Left hindlimb (tissue), 1 donor: ENCODE measurements around the gene ERICH3.
"Not testable (repeated sequence)": the region's sequence is repeated elsewhere in the genome, so short reads cannot be mapped to it uniquely, and the experiment has no call there.

Source experiments
- DNase-seq: peaks from one replicate; pipeline ENCODE4 v3.0.0-alpha.2; 2018

The ERICH3 gene

DNA sequence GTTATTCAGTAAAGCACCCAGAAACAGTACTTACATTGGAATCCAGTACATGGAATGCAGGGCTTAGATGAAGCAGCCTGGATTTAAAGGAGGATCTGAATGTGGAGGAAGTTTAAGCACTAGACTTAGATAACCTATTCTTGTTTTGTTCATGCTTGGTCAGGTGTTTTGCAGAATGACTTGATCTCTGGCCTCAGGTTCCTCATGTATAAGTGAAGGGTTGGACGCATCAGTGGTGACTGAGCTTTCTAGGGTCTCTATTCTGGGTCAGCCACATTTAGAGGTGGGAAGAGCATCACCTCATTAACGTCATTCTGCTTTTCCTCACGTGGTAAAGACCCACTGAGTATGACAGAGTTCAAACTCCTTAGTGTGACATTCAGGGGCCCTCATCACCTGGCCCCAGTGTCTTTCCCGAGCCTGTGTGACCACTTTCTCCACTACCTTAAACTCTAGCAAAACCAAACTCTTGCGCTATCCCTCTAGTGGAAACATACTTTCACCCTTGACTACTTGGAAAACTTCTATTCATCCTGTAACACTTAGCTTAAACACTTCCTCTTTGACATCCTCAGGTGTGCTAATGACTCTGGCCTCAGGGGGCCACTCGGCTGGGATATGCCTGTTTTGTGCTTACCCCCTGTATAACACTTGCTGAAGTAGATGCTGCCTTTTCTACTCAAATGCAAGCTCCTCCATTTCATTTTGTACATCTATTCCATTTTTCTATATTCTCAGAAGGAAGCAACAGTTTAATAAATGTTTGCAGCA, 871 bp upstream of the ERICH3 start:
- no peak for DNase-seq

DNA sequence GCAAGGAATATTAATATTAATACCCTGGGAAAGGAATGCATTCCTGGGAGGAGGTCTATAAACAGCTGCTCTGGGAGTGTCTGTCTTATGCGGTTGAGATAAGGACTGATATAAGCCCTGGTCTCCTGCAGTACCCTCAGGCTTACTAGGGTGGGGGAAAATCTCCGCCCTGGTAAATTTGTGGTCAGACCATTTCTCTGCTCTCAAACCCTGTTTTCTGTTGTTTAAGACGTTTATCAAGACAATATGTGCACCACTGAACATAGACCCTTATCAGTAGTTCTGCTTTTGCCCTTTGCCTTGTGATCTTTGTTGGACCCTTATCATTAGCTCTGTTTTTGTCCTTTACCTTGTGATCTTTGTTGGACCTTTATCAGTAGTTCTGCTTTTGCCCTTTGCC, 2.7 kb downstream of the ERICH3 start:
- DNase-seq: not testable (repeated sequence)

DNA sequence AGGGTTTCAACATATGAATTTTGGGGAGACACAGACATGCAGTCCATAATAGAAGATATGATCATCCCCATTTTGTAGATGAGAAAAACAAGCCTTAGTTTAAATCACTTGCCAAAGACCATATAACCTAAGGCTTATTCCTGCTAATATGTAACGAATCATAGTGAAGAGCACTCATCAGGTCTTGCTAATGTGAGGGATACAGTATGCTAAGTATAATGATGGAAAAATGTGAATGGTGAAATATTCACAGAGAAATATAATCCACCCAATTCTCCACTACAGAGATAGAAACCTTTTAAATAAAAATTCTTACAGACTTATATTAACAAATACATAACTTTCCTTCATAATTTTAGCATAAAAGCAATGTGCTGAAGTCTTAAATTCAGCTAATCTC, 18.9 kb downstream of the ERICH3 start:
- DNase-seq: no peak

DNA sequence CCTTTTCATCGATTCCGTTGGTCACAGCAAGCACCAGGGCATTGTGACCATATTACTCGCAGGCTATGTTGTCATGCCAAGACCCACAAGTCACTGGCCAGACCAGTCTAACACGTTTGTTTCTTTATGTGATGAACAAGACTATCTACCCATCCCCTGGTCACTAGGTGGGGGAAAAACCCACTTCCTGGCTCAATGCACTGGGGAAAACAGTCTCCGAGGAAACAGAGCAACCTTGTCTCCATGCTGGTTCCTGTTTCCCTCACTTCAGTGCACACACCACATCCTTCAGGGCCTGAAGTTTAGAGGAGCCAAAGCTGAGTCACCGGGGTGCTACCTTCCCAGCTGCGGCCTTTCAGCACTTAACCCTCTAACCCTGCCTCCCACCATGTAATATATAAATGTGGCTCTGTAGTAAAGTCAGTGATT, 20.9 kb downstream of the ERICH3 start:
- no peak for DNase-seq

DNA sequence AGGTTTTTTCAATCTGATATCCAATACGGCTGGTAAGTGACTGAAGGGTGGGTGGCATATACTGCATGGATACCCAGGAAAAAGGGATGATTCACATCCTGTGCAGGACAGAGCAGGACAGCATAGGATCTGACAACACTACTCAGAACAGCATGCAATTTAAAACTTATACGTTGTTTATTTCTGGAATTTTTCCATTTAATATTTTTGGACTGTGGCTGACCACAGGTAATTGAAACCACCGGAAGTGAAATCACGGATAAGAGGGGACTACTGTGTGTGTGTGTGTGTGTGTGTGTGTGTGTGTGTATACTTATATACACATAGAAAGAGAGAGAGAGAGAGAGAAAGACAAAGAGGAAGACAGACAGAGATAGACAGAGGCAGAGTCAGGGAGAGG, 23.0 kb downstream of the ERICH3 start:
- DNase-seq: no peak

DNA sequence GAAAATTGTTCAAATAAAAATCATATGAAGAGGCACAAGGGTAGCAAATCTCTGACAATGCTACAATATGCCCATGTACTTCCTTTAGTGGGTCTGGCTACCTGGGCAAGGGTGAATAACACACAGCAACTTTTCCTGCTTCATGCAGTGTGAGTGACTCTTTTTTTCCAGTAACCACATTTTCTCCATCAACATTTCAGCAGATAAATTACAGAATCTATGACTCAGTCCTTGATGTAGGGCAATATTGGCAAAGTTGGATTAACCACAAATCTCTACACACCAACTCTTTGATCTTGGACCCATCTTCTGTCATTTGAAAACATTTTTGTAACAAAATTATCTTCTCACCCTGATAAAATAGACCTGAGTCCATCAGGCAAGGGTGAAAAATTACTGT, 31.7 kb downstream of the ERICH3 start:
- DNase-seq: no peak

DNA sequence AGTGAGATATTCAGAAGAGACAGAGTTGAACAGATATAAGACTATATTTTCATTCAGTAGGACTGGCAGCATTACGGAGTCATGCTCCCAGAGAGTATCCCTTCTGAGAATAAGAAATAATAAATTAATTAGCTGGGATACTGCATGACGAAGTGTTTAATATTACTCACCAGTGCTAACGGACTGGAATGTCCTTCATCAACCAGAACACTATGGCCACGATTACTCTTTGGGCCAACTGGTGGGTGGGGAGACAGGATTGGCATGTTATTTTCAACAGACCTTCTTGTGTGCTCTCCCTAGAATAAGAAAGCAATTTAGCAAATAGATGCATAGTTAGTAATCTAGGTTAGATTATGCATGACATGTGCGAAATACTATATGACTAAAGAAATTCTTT, 32.4 kb downstream of the ERICH3 start:
- DNase-seq: no peak

DNA sequence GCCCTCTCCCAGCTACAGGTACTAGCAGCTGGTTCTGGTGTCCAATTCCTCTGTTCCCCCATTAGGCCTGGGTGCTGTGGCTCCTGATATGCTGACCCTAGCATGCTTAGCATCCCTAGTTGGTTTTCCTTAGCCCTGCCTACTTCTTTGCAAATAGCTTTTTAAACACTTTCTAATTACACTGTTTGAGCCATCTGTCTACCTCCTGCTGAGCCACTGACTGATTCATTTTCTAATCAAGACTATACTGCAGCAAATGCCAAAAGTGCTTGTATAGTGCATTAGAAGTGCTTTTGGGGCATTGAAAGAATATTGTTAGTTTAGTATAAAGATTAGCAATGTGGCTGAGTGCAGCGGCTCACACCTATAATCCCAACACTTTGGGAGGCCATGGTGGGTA, 36.3 kb downstream of the ERICH3 start:
- DNase-seq: no peak

DNA sequence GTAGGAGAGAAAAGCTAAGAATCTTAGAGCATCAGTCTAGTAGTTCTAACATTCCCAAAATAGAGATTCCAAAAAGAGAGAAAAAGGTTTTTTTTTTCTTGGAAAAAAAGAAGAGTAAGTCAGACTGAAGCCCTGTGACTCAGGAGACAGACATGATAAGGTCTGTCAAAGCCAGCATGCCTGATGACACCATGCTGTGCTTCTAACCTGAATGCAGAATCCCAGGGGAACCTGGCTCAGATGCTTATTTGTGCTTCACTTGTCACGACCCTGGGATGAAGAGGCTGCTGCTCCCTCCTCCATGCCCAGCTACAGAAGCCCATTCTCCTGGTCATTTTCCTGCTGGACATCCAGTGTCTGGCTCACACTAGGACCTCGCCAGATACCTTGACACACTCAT, 44.3 kb downstream of the ERICH3 start:
- no peak for DNase-seq

DNA sequence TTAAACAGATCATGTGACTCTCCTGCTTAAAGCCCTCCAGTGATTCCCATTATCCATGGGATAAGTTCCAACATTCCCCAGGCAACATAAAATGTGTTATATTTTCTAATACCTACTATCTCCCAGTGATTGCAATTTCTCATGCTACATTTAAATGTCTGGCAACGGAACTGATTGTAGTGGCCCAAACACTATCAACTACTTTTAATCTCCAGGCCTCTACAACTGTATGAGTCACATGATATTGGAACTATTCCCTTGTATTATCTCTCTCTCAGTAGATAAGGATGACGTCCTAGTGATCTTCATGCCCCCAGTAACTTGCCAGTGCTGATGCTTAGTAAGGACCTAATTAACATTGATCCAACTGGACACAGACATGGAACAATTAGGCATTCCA, 49.9 kb downstream of the ERICH3 start:
- no peak for DNase-seq

DNA sequence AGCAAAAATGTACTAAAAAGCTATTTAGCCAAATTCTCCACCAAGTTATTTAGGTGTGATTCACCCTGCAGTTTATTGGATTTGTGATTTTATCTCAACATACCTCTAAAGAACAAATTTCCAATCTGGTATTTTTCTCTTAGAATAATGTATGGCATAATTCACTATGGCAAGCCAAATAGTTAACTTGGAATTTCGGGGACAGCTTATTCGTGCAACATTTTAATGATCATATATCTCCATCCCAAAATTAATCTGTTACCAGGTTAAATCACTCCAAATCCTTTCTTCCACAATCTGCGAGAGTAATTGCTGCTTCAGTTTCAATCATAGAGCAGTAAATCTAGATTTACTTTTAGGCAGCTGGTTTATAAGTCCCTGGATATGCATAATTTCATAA, 53.4 kb downstream of the ERICH3 start:
- DNase-seq: no peak

DNA sequence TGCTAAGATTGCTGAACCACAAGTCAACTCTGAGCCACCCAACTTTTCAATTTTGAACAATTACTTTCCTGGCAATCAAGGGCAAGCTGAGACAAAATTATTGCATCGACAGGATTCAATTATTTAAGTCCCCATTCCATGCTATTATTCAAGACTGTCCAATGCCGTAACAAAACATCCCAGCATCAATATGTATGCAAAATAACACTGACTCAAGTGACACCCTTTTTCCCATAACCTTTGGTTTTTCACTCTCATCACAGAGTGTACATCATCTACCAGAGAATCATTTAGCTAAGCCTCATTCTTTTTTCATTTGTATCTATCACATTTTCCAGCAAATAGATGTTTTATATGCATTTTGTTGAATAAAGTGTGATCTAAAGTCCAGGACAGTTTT, 54.6 kb downstream of the ERICH3 start:
- no peak for DNase-seq

DNA sequence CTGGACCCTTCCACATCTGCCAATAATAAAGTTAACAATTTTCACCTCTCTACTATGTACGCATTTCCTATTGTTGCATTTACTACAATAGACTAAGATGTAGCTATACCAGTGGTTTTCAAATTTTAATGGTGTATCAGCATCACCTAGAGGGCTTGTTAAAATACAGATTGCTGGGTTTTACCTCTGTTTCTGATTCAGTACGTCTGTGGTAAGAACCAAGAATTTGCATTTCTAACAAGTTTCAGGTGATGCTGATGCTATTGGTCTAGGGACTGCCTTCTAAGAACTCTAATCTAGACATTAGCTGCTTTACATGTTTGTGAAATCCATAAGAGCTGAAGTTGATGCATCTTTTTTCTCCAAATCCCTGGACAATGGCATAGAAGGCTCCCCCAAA, 59.7 kb downstream of the ERICH3 start:
- DNase-seq: no peak

DNA sequence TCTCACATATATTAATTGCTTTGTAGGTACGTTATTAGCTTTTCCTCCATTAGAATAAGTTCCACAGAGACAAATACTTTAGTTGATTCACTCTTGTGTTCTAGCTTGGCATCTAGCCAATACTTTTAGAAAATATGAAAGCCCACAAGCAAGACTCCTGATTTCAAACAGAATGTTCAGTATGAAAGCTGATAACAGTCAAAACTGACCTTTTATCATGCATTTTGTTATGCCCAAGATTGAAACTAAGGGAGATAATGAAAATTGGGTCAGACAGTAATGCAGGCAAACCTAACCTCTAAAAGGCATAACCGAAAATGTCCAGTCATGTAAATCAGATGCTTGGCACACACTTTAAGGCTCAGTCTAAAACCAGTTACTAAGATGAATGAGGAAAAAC, 61.7 kb downstream of the ERICH3 start:
- no peak for DNase-seq

DNA sequence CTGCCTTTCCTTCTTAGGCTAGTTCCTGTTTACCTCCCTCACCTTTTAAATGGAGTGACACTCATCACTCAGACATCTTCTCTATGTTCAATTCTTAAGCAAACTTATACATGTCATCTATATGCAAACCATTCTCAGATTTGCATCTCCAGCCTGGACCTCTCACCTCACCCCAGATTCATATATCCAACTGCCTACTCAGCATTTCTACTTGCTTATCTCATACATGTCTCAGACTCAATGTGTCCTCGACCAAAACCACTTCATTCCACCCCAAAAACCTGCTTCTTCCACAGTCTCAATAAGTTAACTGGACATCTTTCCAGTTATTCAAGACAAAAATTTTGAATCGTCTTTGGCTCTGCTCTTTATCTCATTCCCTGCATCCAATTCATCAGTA, 62.6 kb downstream of the ERICH3 start:
- DNase-seq: no peak

DNA sequence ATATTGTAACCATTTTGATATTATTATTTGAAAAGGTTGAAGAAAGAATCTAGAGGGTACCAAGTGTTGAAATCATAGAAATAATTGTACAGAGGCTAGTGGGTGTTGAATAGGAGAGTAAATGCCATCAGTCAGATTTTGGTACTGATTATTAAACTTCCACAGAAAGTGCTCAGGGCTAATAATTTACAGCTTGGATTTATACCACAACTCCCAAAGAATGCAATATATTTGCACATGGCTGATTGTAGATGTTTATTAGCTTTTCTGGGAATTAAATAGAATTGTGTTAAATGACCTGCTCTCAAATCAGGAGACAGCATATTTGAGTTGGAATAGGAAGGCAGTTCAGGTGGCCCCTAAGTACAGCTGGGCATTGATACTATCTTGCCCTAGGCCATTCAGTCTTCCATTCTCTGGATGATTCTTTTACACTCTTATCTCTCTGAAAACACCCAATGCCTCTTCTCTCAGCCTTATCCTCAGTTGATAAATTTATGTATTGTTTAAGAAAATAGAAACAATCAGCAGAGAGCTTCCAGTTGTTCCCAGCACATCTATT, 63.7 kb downstream of the ERICH3 start:
- DNase-seq: no peak

DNA sequence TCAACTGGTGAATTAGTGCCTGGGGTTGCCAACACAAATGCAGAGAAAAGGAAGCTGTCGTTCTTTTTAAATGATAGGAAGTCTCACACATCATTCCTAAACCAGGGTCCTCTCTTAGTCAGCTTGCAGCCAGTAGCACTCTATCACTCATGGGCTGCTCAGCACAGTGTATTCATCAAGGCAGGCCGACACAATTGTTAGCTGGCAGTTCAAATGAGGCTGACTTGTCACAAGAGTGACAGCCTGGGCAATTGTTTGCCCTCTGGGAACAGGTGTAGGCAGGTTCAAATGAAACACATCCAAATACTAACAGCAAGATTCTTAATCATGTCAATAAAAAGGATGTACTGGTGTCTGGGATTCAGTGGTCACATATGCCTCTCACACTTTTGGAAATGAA, 76.9 kb downstream of the ERICH3 start:
- DNase-seq: no peak

DNA sequence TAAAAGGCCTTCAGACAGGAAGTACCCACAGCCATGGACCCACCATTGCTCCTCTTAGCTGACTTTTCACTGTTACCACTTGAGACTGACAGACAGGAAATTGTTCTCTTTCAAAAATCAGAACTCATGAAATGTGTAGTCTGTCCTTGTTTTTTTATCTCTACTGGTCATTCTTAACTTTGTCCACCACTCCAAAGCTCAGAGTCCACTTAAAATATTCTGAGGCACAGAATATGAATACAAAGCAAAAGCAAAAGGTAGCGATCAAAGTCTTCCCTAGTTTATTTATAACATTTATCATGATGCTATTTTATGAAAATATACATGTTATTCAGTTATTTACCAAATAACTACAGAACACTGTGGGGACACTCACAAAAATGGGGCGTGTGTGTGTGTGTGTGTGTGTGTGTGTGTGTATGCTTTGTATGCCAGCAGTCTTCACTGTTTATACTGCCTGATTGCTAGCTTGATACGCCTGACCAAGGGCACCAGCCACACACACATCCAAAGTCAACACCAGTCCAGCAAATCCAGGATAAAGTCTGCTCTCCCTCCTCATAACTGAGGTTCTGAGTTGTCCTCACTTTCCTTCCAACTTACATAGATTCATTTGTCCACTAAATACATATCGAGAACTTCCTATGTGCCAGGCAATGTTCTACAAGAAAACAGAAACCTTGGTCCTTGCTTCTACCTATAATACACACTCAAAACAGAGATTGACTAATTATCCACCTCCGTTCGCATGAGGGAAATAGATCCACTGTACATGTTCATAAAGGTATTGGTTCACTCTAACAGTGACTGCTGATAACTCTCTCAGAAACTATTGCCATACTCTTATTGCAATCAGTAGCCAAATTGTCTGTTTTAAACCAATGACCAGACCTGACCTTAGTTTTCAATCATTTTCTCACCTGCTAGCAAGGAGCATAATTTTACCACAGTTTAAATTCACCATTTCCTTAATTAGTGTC, 79.4 kb downstream of the ERICH3 start:
- no peak for DNase-seq

DNA sequence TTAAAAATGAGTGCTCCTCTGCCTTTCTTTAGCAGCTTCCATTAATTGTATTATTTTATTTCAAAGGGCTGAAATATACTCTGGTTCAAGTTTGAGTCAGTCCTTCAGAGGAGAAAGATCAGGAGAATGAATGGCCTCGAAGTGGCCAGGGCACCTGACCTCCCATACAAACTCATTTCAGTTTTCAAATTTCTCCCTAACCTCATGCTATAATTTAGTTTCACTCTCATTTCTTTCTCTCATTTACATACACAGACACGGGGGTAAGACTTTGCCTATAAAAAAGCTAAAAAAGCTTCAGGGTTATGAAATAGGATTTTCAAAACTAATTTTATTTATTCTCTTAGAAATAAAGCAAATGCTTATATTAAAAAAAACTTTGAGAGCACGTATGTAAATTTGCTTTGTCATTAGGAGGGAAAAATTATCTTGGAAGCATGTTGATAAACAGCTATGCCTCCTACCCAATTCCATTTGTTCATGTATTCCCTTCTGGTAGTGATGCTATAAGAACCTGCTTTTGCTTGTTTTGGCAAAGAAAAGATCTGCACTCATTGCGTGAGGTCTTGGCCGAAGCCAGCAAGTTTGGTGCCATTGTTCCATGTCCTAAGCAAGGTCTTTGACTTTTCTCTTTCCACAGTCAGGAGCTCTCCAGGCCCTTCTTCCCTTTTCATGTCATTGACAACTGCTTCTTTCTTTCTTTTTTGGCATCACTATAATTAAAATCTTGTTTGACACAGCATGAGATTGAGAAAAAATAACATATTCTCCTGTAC, 80.8 kb downstream of the ERICH3 start:
- no peak for DNase-seq

DNA sequence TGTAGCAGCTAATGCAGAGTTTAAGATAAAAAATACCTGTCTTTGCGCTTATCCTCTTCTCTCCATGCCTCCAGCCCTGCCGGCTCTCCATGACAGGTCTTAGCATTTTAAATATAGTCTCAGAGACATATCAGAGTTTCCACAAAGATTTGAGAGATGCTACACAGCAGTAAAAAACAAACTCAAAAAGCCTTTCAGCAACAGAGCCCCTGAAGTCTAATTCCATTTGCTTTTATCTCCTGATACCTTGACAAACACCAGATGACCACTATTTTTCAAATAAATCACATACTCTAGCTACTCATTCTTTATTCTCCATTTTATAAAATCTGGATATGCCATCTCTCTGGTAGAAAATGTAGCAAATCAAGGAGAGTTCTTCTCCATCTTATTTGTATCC, 81.6 kb downstream of the ERICH3 start:
- no peak for DNase-seq

DNA sequence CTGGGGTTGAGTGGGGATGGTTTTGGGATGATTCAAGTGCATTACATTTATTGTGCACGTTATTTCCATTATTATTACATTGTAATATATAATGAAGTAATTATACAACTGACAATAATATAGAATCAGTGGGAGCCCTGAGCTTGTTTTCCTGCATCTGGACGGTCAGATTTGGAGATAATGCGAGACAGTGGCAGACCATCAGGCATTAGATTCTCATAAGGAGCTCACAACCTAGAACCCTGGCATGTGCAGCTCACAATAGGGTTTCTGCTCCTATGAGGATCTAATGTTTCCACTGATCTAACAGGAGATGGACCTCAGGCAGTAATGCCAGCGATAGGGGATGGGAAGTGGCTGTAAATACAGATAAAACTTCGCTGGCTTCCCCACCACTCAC, 83.3 kb downstream of the ERICH3 start:
- DNase-seq: no peak

DNA sequence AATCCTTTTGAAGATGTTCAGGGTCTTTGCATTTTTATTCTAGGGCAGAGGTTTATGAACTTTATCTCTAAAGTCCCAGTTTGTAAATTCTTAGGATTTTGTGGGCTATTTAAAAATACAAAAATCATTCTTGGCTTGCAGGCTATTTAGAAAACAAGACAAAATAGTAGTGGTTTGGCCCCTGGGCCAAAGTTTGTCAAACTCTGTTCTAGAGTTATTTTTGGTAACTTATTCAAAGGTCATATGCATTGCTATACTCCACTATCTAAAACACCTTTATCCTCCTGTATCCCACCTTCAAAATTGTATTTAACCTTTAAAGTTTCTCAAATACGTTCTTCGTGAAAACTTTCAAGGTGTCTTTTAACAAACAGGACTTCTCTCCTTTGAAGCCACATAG, 85.7 kb downstream of the ERICH3 start:
- no peak for DNase-seq
